BE2C (cell line): ENCODE results near the gene AK4.

Source experiments
- DNase-seq: peaks from one replicate; pipeline ENCODE4 v3.0.0-alpha.2; 2020
- H3K27me3 ChIP-seq: fragments of 250-450 bp; sonication (Bioruptor Pico); 2 replicates; pipeline ENCODE4 v1.5.1; 2020; ENCODE audit warnings: mild to moderate bottlenecking
- H3K36me3 ChIP-seq: fragments of 250-450 bp; sonication (Bioruptor Pico); 2 replicates; pipeline ENCODE4 v1.5.1; 2020; ENCODE audit warnings: mild to moderate bottlenecking
- H3K4me1 ChIP-seq: fragments of 250-450 bp; sonication (Bioruptor Pico); 2 replicates; pipeline ENCODE4 v1.5.1; 2020
- H3K4me3 ChIP-seq: 2 replicates; pipeline ENCODE4 v1.5.1; 2011; ENCODE audit warnings: low read depth, low read length
- H3K9me3 ChIP-seq: fragments of 250-450 bp; sonication (Bioruptor Pico); 2 replicates; pipeline ENCODE4 v1.5.1; 2020
- CTCF ChIP-seq: IDR thresholded peaks from 2 replicates; pipeline ENCODE4 v1.5.1; 2012; ENCODE audit warnings: mild to moderate bottlenecking, low read depth, low read length

AK4 gene

GRCh38 chr1:65166572-65167305 lies 18.7 kb downstream of the AK4 start:
- no peak for TF ChIP-seq CTCF
- H3K9me3 ChIP-seq: no peaks in the 10 kb centered on the region
- no peaks in the 10 kb centered on the region for H3K36me3 ChIP-seq
- no peak overlapping the region for H3K4me3 ChIP-seq
- no peak for DNase-seq
- H3K4me1 ChIP-seq: no peaks in the 10 kb centered on the region
- no peaks in the 10 kb centered on the region for H3K27me3 ChIP-seq

- no peak for DNase-seq
- Histone ChIP-seq H3K4me1 (no peaks in the 10 kb centered on the region), H3K4me3 (no peak overlapping the region), H3K9me3 (no peaks in the 10 kb centered on the region), H3K36me3 (no peaks in the 10 kb centered on the region), H3K27me3 (no peaks in the 10 kb centered on the region)
- no peak for TF ChIP-seq CTCF
Measured at GRCh38 chr1:65167586-65168242, 19.7 kb downstream of the AK4 start.

GRCh38 chr1:65168867-65169266 lies 20.9 kb downstream of the AK4 start:
- Histone ChIP-seq H3K9me3 (no peaks in the 10 kb centered on the region), H3K4me1 (no peaks in the 10 kb centered on the region), H3K27me3 (no peaks in the 10 kb centered on the region), H3K36me3 (no peaks in the 10 kb centered on the region), H3K4me3 (no peak overlapping the region)
- no peak for TF ChIP-seq CTCF
- DNase-seq: no peak

- TF ChIP-seq CTCF: no peak
- H3K27me3 ChIP-seq: no peaks in the 10 kb centered on the region
- H3K4me1 ChIP-seq: no peaks in the 10 kb centered on the region
- H3K4me3 ChIP-seq: no peak overlapping the region
- H3K9me3 ChIP-seq: no peaks in the 10 kb centered on the region
- no peak for DNase-seq
- H3K36me3 ChIP-seq: no peaks in the 10 kb centered on the region
Measured at GRCh38 chr1:65170511-65171142, 22.6 kb downstream of the AK4 start.

GRCh38 chr1:65172936-65173690 lies 25.1 kb downstream of the AK4 start:
- no peaks in the 10 kb centered on the region for H3K36me3 ChIP-seq
- TF ChIP-seq CTCF: no peak
- no peak overlapping the region for H3K4me3 ChIP-seq
- H3K27me3 ChIP-seq: no peaks in the 10 kb centered on the region
- no peaks in the 10 kb centered on the region for H3K4me1 ChIP-seq
- no peak for DNase-seq
- no peaks in the 10 kb centered on the region for H3K9me3 ChIP-seq
